Activated T-cell treated with anti-CD3 and anti-CD28 coated beads, Interleukin-2, amount 50 U/mL, for 24 hours (primary cell): ENCODE results near the gene COTL1.

Experiments used
- DNase-seq: peaks from one replicate; pipeline ENCODE4 v3.0.0-alpha.2; 2020
- H3K27ac Mint-ChIP-seq: 2 replicates; pipeline ENCODE4 v1.8.0; 2020; ENCODE audit warnings: mild to moderate bottlenecking, mixed read lengths
- H3K27me3 Mint-ChIP-seq: 2 replicates; pipeline ENCODE4 v1.8.0; 2020; ENCODE audit warnings: mixed read lengths
- H3K36me3 Mint-ChIP-seq: 2 replicates; pipeline ENCODE4 v1.8.0; 2020; ENCODE audit warnings: low read depth, mixed read lengths
- H3K4me1 Mint-ChIP-seq: 2 replicates; pipeline ENCODE4 v1.8.0; 2020; ENCODE audit warnings: low read depth, mixed read lengths
- H3K4me3 Mint-ChIP-seq: 2 replicates; pipeline ENCODE4 v1.8.0; 2020; ENCODE audit warnings: mild to moderate bottlenecking, moderate library complexity, mixed read lengths
- H3K9me3 Mint-ChIP-seq: 2 replicates; pipeline ENCODE4 v1.8.0; 2020; ENCODE audit warnings: mixed read lengths

The COTL1 gene

GRCh38 chr16:84543253-84543652 is 74.6 kb downstream of the COTL1 start:
- DNase-seq = no peak
- H3K27ac Mint-ChIP-seq = no peak overlapping the region
- peaks cover 44% of the 10 kb centered on the region for H3K4me1 Mint-ChIP-seq
- H3K4me3 Mint-ChIP-seq = no peak overlapping the region
- H3K9me3 Mint-ChIP-seq = no peaks in the 10 kb centered on the region
- H3K36me3 Mint-ChIP-seq = peaks cover 12% of the 10 kb centered on the region
- H3K27me3 Mint-ChIP-seq = no peaks in the 10 kb centered on the region

DNA sequence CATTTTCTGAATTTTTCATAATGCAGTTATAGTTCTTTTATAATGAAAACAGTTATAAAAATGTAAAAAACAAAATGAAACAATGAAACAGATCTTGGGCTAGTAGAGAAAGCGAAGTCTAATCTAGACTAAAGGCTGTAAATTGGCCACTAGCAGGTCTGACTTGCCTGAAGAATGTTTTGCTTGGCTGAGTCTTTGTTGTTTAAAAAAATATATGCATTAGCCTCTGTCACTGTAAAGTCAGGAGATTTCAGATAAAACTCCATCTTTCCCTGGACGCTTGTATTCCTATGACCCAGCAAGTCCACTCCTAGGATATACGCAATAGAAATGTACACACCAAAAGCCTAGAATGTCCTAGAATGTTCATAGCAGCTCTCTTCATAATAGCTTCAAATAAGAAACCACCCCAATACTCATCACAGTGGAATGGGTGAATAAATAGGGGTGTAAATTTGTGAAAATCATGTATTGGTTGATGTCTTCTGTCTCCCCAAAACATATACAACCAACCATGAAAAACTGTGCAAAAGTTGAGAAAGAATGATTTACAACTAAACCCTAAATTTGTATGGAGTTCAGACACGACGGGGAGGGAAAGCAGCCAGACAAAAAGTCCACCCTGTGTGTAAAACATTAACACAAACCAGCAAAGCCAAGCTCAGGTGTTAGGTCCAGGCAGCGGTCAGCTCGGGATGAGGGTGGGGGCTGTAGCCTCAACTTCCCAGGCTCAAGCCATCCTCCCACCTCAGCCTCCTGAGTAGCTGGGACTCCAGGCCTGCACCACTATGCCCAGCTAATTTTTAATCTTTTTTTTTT is 75.7 kb downstream of the COTL1 start:
- DNase-seq = no peak
- Mint-ChIP-seq H3K4me1 (peaks cover 38% of the 10 kb centered on the region), H3K36me3 (peaks cover 11% of the 10 kb centered on the region), H3K27me3 (no peaks in the 10 kb centered on the region), H3K9me3 (no peaks in the 10 kb centered on the region), H3K27ac (no peak overlapping the region), H3K4me3 (no peak overlapping the region)

- peaks cover 28% of the 10 kb centered on the region for H3K4me1 Mint-ChIP-seq
- no peak overlapping the region for H3K4me3 Mint-ChIP-seq
- DNase-seq = no peak
- no peaks in the 10 kb centered on the region for H3K9me3 Mint-ChIP-seq
- no peaks in the 10 kb centered on the region for H3K36me3 Mint-ChIP-seq
- H3K27me3 Mint-ChIP-seq = no peaks in the 10 kb centered on the region
- H3K27ac Mint-ChIP-seq = no peak overlapping the region
These were observed 77.7 kb downstream of the COTL1 start for GRCh38 chr16:84540194-84540593.

DNA sequence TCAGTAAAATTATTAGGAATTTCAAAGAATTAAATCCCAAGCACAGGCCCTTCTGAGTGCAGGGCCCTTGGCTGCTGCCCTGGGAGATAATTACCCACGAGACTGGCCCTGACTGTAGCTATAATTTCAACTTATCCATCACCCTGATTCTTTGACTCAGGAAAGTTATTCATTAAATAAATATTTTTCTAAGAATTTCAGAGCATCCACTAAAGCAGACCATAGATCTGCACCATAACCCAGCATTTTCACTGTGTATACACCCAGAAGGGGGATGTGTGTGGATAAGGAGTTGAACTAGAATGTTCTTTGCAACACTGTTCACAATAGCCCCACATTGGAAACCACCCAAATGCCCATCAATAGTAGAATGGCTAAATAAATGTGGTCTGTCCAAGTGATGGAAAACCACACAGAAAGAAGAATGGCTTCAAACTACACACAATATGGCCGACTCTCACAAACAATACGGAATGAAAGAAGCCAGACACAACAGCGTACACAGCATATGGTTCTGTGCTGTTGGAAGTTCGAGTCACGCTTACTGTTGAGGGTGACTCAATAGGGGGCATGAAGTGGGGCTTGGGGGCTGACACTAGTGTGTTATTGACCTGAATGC is 79.5 kb downstream of the COTL1 start:
- no peak for DNase-seq
- Mint-ChIP-seq H3K27ac (no peak overlapping the region), H3K27me3 (no peaks in the 10 kb centered on the region), H3K4me1 (peaks cover 11% of the 10 kb centered on the region), H3K36me3 (no peaks in the 10 kb centered on the region), H3K9me3 (no peaks in the 10 kb centered on the region), H3K4me3 (no peak overlapping the region)

- H3K9me3 Mint-ChIP-seq = no peaks in the 10 kb centered on the region
- no peak overlapping the region for H3K4me3 Mint-ChIP-seq
- H3K27me3 Mint-ChIP-seq = no peaks in the 10 kb centered on the region
- no peak overlapping the region for H3K27ac Mint-ChIP-seq
- no peaks in the 10 kb centered on the region for H3K36me3 Mint-ChIP-seq
- no peak for DNase-seq
- peaks cover 13% of the 10 kb centered on the region for H3K4me1 Mint-ChIP-seq
These were observed 80.3 kb downstream of the COTL1 start for GRCh38 chr16:84537491-84538151.

- Mint-ChIP-seq H3K9me3 (no peaks in the 10 kb centered on the region), H3K27ac (no peak overlapping the region), H3K4me3 (no peak overlapping the region), H3K27me3 (no peaks in the 10 kb centered on the region), H3K4me1 (peaks cover 19% of the 10 kb centered on the region), H3K36me3 (no peaks in the 10 kb centered on the region)
- DNase-seq = no peak
These were observed 82.0 kb downstream of the COTL1 start for GRCh38 chr16:84535851-84536250.

DNA sequence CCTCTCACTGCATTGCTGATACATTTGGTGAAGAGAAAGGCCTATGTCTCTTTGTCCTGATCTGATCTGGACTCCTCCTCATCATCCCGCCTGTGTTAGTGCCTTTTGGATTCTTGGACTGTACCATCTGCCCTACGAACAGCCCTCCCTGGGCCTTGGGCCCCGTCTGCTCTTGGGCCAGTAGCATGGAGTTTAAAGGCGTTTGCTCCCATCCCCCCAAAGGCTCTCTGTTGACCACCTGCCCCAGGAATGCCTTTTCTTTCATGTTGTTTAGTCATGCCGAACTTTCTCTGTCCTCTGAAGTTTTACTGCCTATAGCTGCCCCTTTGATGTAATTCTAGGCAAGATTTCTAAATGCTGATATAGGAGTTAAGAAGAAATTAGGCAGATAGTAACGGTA is 82.5 kb downstream of the COTL1 start:
- H3K9me3 Mint-ChIP-seq = no peaks in the 10 kb centered on the region
- H3K4me1 Mint-ChIP-seq = peaks cover 19% of the 10 kb centered on the region
- DNase-seq = no peak
- no peak overlapping the region for H3K27ac Mint-ChIP-seq
- H3K4me3 Mint-ChIP-seq = no peak overlapping the region
- H3K27me3 Mint-ChIP-seq = no peaks in the 10 kb centered on the region
- H3K36me3 Mint-ChIP-seq = peaks cover 2% of the 10 kb centered on the region

- Mint-ChIP-seq H3K27me3 (no peaks in the 10 kb centered on the region), H3K4me3 (no peak overlapping the region), H3K9me3 (peaks cover 4% of the 10 kb centered on the region), H3K36me3 (peaks cover 6% of the 10 kb centered on the region), H3K4me1 (peaks cover 19% of the 10 kb centered on the region), H3K27ac (no peak overlapping the region)
- no peak for DNase-seq
These were observed 83.1 kb downstream of the COTL1 start for GRCh38 chr16:84534815-84535214.

DNA sequence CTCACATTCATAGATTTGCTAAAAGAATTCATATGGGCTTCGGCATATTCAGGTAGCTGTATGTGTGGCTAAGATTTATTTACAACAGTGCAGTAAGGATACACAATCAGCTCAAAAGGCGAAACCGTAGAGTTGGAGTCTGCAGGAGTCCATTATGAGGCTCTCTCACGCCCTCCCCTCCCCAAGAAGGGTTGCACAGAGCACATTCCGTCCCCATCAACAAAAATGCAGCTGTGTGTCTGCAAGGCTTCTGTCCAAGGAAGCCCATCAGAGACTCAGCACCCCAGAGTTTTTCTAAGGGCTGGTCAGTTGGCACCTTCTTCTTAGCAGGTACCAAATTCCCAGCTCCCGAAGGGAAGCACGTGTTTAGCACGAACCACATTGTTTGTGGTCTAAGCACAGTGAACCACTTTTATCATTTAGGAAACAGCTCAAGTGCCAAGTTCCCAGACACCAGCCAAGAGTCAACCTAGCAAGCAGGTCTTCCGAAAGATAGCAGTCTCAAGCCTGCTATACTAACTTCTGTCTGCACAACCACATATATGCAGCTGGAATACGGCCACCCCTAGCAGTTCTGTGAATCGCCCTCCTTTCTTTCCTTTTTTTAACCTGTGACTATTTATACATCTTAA is 84.9 kb downstream of the COTL1 start:
- Mint-ChIP-seq H3K36me3 (peaks cover 6% of the 10 kb centered on the region), H3K4me1 (peaks cover 19% of the 10 kb centered on the region), H3K27ac (no peak overlapping the region)

DNA sequence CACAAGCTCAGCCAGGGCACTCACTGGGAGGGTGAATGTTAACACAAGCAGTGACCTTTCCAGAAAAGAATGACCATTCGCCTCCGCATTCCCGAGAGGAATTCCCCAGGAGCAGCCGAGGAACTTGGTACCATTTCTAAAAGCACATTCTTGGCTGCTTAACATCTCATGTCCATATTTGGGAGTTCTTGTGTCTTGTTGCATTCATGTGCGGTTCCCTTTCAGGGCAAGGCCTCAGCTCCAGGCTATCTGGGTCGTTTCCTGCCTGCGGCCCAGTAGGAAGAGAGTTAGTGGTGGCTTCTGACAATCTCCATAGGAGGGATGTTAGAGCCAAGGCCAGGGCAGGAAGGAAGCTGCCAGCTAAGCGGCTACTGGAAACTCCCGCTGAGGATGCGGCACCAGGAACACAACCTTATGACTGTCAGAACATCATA is 85.6 kb downstream of the COTL1 start:
- no peak overlapping the region for H3K4me3 Mint-ChIP-seq
- peaks cover 16% of the 10 kb centered on the region for H3K4me1 Mint-ChIP-seq
- H3K9me3 Mint-ChIP-seq = peaks cover 7% of the 10 kb centered on the region
- no peaks in the 10 kb centered on the region for H3K27me3 Mint-ChIP-seq
- peaks cover 6% of the 10 kb centered on the region for H3K36me3 Mint-ChIP-seq
- no peak for DNase-seq
- H3K27ac Mint-ChIP-seq = no peak overlapping the region

More for the DNA sequence above, 84.9 kb downstream of the COTL1 start:
- Mint-ChIP-seq H3K9me3 (peaks cover 7% of the 10 kb centered on the region), H3K27me3 (no peaks in the 10 kb centered on the region), H3K4me3 (no peak overlapping the region)
- DNase-seq = no peak

DNA sequence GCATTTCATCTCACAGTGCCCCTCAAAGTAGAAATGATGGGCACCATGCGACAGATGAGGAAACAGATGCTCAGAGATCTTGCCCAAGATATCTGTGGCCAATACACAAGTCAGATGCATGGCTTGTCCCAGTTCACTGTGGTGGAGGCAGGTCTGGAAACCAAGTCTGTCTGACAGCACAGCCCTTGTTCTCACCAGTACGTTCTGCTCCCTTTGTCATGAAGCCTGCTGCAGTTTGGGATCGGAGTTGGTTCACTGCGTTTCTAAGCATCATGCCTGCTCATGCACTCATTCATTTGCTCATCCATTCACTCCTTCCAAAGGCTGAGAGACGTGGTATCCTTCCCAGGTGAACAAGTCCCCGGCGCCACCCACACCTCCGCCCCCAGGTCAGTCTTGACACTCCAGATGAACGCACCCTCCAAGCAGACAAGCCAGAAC is 86.2 kb downstream of the COTL1 start:
- Mint-ChIP-seq H3K9me3 (peaks cover 7% of the 10 kb centered on the region), H3K36me3 (peaks cover 6% of the 10 kb centered on the region), H3K4me1 (peaks cover 13% of the 10 kb centered on the region), H3K27me3 (no peaks in the 10 kb centered on the region), H3K4me3 (no peak overlapping the region), H3K27ac (no peak overlapping the region)
- DNase-seq = no peak

DNA sequence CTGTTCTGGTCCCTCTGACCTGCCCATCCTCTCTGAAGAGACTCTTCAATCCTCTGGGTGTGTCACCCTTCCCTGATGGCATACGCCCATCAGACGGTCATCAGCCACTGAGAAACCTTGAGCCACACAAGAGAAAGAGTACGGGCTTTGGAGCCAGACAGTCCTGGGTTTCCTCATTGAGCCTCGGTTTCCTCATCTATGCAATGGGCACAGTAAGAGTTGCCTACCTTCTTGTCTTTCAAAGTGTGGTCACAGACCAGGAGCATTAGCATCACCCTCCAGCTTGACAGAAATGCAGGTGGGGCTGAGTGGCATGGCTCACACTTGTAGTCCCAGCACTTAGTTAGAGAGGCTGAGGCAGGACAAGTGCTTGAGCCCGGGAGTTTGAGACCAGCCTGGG is 87.3 kb downstream of the COTL1 start:
- Mint-ChIP-seq H3K4me1 (peaks cover 11% of the 10 kb centered on the region), H3K27ac (no peak overlapping the region), H3K36me3 (peaks cover 6% of the 10 kb centered on the region), H3K4me3 (no peak overlapping the region), H3K27me3 (no peaks in the 10 kb centered on the region), H3K9me3 (peaks cover 7% of the 10 kb centered on the region)
- DNase-seq = no peak

- Mint-ChIP-seq H3K4me1 (peaks cover 11% of the 10 kb centered on the region), H3K27ac (no peak overlapping the region), H3K36me3 (peaks cover 6% of the 10 kb centered on the region)
These were observed 88.3 kb downstream of the COTL1 start for GRCh38 chr16:84529607-84530006.

GRCh38 chr16:84528322-84528721 is 89.6 kb downstream of the COTL1 start:
- peaks cover 11% of the 10 kb centered on the region for H3K4me1 Mint-ChIP-seq
- no peak overlapping the region for H3K27ac Mint-ChIP-seq
- peaks cover 7% of the 10 kb centered on the region for H3K9me3 Mint-ChIP-seq
- H3K36me3 Mint-ChIP-seq = peaks cover 6% of the 10 kb centered on the region
- no peak overlapping the region for H3K4me3 Mint-ChIP-seq
- H3K27me3 Mint-ChIP-seq = no peaks in the 10 kb centered on the region
- no peak for DNase-seq

More at GRCh38 chr16:84529607-84530006, 88.3 kb downstream of the COTL1 start:
- no peak for DNase-seq
- Mint-ChIP-seq H3K9me3 (peaks cover 7% of the 10 kb centered on the region), H3K4me3 (no peak overlapping the region), H3K27me3 (no peaks in the 10 kb centered on the region)
